IgD-negative memory B cell (primary cell): ENCODE measurements around the gene QRSL1. TPM values are rescaled to one million over a fixed set of nuclear protein-coding genes. Genes with fewer than 3 reads are reported as not detected.

Experiments
- H3K27ac Mint-ChIP-seq, 3 donors: one replicate each; pipeline ENCODE4 v1.8.0; 2020 to 2022; ENCODE audit warnings: mild to moderate bottlenecking in 3 of 3, mixed read lengths in 3 of 3, moderate library complexity in 1 of 3
- H3K27me3 Mint-ChIP-seq: one replicate; pipeline ENCODE4 v1.8.0; 2021; ENCODE audit warnings: mixed read lengths
- H3K36me3 Mint-ChIP-seq: one replicate; pipeline ENCODE4 v1.8.0; 2020; ENCODE audit warnings: mild to moderate bottlenecking, mixed read lengths
- H3K4me1 Mint-ChIP-seq, 3 donors: one replicate each; pipeline ENCODE4 v1.8.0; 2020 to 2022; ENCODE audit warnings: mixed read lengths in 3 of 3, mild to moderate bottlenecking in 1 of 3
- H3K4me3 Mint-ChIP-seq, 4 donors: one replicate each; pipeline ENCODE4 v1.8.0; 2020 to 2022; ENCODE audit warnings: mild to moderate bottlenecking in 4 of 4, mixed read lengths in 4 of 4, moderate library complexity in 3 of 4
- H3K9me3 Mint-ChIP-seq, 3 donors: one replicate each; pipeline ENCODE4 v1.8.0; 2020 to 2021; ENCODE audit warnings: mixed read lengths in 3 of 3, mild to moderate bottlenecking in 1 of 3
- polyA plus RNA-seq: library from polyadenylated mRNA; unstranded; fragments of 300-500 nt; fragmentation: Illumina TruSeq; gene quantifications from one replicate; pipeline ENCODE4 v1.2.3, GENCODE V29; 2021

QRSL1 gene
- polyA plus RNA-seq, 1 donor from 2014 or later, result 78.5 TPM

DNA sequence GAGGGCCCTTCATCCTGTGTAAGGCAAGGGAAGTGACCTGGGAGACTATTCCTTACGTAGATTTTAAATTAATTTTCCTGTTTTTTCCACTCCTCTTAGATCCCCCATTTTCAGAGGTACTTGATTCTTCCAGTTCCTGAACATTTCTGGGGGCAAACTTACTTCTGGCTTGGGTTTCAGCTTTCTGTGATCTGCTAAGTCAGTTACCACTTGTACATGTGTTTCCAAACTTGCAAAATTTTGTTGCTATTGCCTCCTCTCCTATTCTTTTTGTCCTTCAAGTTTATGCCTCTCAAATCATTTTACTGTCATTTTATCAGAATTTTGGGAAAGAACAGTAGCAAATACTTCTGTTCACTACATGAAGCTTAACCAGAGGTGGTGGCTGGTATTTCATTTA is 81.2 kb downstream of the QRSL1 start:
- Mint-ChIP-seq H3K4me1 (peaks cover 36 to 51% (median 38%) of the 10 kb centered on the region in 3 donors), H3K27ac (peak overlapping the region in 1 of 3 donors; percentile 10), H3K9me3 (peaks cover 0 to 3% (median 3%) of the 10 kb centered on the region in 3 donors), H3K36me3 (peaks cover 2% of the 10 kb centered on the region), H3K4me3 (no peak overlapping the region), H3K27me3 (no peaks in the 10 kb centered on the region)

DNA sequence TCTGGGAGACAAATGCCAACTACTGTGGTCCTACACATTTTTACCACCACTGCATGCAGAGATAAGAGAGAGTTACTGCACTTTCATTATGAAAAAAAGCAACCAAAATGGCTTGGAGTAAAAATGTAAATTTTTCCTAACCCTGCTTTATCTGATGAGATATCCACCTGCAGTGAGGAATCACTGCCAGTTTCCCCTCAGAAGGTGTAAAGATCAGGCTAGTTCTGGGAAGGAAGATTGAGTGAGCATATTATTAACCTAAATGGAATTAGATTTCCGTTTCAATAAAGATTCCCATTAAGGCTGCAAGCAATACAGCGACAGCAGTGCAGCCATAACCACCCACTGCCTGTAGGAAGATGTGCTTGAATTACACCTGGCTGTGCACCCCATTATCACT is 84.9 kb downstream of the QRSL1 start:
- no peaks in the 10 kb centered on the region for H3K27me3 Mint-ChIP-seq
- peaks cover 36 to 62% (median 49%) of the 10 kb centered on the region in 3 donors for H3K4me1 Mint-ChIP-seq
- peak overlapping the region in 3 of 4 donors; percentile 8 to 22 (median 14) for H3K4me3 Mint-ChIP-seq
- no peaks in the 10 kb centered on the region for H3K36me3 Mint-ChIP-seq
- H3K27ac Mint-ChIP-seq, result peak overlapping the region; percentile 31 to 98 (median 77)
- H3K9me3 Mint-ChIP-seq, result no peaks in the 10 kb centered on the region

DNA sequence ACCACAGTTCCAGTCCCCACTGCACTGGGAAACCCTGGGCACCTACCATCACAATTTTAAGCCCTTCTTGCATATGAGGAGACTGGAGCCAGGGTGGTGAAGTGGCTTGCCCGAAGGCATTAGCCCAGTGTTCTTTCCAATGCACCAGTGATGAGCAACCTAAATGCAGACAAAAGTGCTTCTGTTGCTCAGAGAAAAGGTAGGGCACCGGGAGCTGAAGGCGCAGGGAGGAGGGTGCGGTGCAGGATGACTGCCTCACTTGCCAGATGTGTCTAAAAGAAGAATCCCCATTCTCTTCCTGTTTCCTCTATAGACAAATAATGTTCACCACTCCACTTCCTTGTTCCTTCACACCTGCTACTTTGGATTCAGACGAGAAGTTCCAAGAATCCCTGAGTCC is 86.5 kb downstream of the QRSL1 start:
- Mint-ChIP-seq H3K9me3 (no peaks in the 10 kb centered on the region), H3K27ac (peak overlapping the region; percentile 82 to 98 (median 93)), H3K4me3 (peak overlapping the region; percentile 71 to 93 (median 80)), H3K4me1 (peaks cover 33 to 57% (median 41%) of the 10 kb centered on the region in 3 donors), H3K27me3 (no peaks in the 10 kb centered on the region), H3K36me3 (no peaks in the 10 kb centered on the region)

- Mint-ChIP-seq H3K4me3 (peak overlapping the region in 3 of 4 donors; percentile 27 to 71 (median 63)), H3K27ac (peak overlapping the region in 2 of 3 donors; percentile 82 to 94), H3K4me1 (peaks cover 35 to 60% (median 39%) of the 10 kb centered on the region in 3 donors), H3K27me3 (no peaks in the 10 kb centered on the region), H3K9me3 (no peaks in the 10 kb centered on the region), H3K36me3 (no peaks in the 10 kb centered on the region)
Observed at GRCh38 chr6:106716966-106717365, 87.6 kb downstream of the QRSL1 start.

Other genes starting within 250 kb of the QRSL1 start
- gene RTN4IP1, start 80 bp upstream of the QRSL1 start, polyA plus RNA-seq, result 14.2 TPM